Measurements from ENCODE around the gene SBF1. TPM values are rescaled to one million over a fixed set of nuclear protein-coding genes. Genes with fewer than 3 reads are reported as not detected.

Gene SBF1
- total and polyA plus RNA-seq, 2 donors (not counting 1 experiment from before 2014, with no cell fraction given), result 13.5 to 75.8 TPM

DNA sequence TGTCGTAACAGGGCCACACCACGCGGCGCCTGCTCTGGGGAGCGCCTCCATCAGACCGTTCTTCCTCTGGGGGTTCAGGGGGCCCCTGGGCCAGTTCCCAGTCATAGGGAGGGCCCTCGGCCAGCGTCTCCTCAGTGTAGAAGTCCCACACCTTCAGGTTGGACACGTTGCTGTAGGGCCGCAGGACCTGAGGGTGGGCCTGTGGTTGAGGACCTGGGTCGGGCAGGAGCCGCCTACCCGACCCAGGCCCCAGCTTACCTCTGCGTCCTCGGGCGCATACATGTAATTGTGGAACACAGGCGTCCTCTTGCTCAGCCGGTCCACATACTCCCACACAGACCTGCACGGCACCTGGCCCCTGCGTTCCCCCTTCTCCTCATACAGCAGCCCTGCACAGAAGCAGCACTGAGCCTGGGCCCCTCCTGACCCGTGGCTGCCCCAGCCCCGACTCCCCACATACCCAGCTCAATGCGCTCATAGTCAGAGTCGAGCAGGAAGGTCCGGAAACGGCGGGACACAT is 20.2 kb downstream of the SBF1 start:
- Histone ChIP-seq H3K9me3 (ENCODE audit: control insufficient read depth, insufficient read depth, low read depth, low read length) (no peaks in the 10 kb centered on the region), H2AFZ (ENCODE audit: low read length) (no peak overlapping the region), H3K9ac (ENCODE audit: insufficient read depth, low read length) (no peak overlapping the region), H3K27me3 (ENCODE audit: control insufficient read depth, insufficient read depth, low read length) (no peaks in the 10 kb centered on the region), H3K4me1 (ENCODE audit: control insufficient read depth, extremely low read depth, insufficient read depth, low read length) (no peaks in the 10 kb centered on the region), H3K4me3 (replicated peaks in 1 of 4; ENCODE audit: control extremely low read depth in 1 of 4, insufficient read depth in 1 of 4, low read depth in 3 of 4, low read length in 4 of 4) (no peak overlapping the region), H3K4me2 (ENCODE audit: extremely low read depth, insufficient read depth, low read length) (no peak overlapping the region), H3K36me3 (ENCODE audit: control insufficient read depth, insufficient read depth, low read length) (peaks cover 22% of the 10 kb centered on the region), H4K20me1 (ENCODE audit: control insufficient read depth, extremely low read depth, insufficient read depth, low read length) (no peaks in the 10 kb centered on the region), H3K27ac (ENCODE audit: insufficient read depth, low read length) (no peak overlapping the region), H3K79me2 (ENCODE audit: control insufficient read depth, insufficient read depth, low read length) (no peaks in the 10 kb centered on the region)
- TF ChIP-seq, protein P1, sequence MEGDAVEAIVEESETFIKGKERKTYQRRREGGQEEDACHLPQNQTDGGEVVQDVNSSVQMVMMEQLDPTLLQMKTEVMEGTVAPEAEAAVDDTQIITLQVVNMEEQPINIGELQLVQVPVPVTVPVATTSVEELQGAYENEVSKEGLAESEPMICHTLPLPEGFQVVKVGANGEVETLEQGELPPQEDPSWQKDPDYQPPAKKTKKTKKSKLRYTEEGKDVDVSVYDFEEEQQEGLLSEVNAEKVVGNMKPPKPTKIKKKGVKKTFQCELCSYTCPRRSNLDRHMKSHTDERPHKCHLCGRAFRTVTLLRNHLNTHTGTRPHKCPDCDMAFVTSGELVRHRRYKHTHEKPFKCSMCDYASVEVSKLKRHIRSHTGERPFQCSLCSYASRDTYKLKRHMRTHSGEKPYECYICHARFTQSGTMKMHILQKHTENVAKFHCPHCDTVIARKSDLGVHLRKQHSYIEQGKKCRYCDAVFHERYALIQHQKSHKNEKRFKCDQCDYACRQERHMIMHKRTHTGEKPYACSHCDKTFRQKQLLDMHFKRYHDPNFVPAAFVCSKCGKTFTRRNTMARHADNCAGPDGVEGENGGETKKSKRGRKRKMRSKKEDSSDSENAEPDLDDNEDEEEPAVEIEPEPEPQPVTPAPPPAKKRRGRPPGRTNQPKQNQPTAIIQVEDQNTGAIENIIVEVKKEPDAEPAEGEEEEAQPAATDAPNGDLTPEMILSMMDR (conservative IDR thresholded peaks at IDR 0.05 in 1 of 2, IDR thresholded peaks at IDR 0.05 in 1 of 2; ENCODE audit: low read depth in 1 of 2, low read length in 2 of 2), result no peak
- no peak for TF ChIP-seq EZH2 (IDR thresholded peaks at IDR 0.05; ENCODE audit: low read length, missing control alignments)
- DNase-seq (ENCODE audit: low read depth in 2 of 2), result no peak

DNA sequence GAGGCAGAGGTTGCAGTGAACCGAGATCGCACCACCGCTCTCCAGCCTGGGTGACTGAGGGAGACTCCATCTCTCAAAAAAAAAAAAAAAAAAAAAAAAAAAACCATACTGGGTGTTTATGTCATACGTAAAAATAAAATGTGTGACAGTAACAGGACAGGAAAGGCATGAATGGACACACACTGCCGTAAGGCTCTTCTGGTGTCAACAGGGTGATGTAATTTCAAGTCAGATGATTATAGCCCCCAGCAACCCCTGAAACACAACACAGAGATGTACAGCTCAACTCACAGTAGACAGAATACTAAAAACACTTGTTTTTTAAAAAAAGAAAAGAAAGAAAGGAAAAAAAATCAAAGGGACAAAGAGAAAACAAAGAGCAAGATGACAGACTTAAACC is 22.2 kb downstream of the SBF1 start:
- no peak for DNase-seq (ENCODE audit: low read depth in 2 of 2)
- Histone ChIP-seq H3K36me3 (ENCODE audit: control insufficient read depth, insufficient read depth, low read length) (peaks cover 23% of the 10 kb centered on the region), H3K27ac (ENCODE audit: insufficient read depth, low read length) (no peak overlapping the region), H4K20me1 (ENCODE audit: control insufficient read depth, extremely low read depth, insufficient read depth, low read length) (no peaks in the 10 kb centered on the region), H3K4me1 (ENCODE audit: control insufficient read depth, extremely low read depth, insufficient read depth, low read length) (no peaks in the 10 kb centered on the region), H3K4me2 (ENCODE audit: extremely low read depth, insufficient read depth, low read length) (no peak overlapping the region), H3K9me3 (ENCODE audit: control insufficient read depth, insufficient read depth, low read depth, low read length) (no peaks in the 10 kb centered on the region), H3K79me2 (ENCODE audit: control insufficient read depth, insufficient read depth, low read length) (no peaks in the 10 kb centered on the region), H2AFZ (ENCODE audit: low read length) (no peak overlapping the region), H3K27me3 (ENCODE audit: control insufficient read depth, insufficient read depth, low read length) (no peaks in the 10 kb centered on the region), H3K4me3 (replicated peaks in 1 of 4; ENCODE audit: control extremely low read depth in 1 of 4, insufficient read depth in 1 of 4, low read depth in 3 of 4, low read length in 4 of 4) (no peak overlapping the region), H3K9ac (ENCODE audit: insufficient read depth, low read length) (no peak overlapping the region)
- TF ChIP-seq, protein P1 (conservative IDR thresholded peaks at IDR 0.05 in 1 of 2, IDR thresholded peaks at IDR 0.05 in 1 of 2; ENCODE audit: low read depth in 1 of 2, low read length in 2 of 2), result no peak
- TF ChIP-seq EZH2 (IDR thresholded peaks at IDR 0.05; ENCODE audit: low read length, missing control alignments), result no peak

DNA sequence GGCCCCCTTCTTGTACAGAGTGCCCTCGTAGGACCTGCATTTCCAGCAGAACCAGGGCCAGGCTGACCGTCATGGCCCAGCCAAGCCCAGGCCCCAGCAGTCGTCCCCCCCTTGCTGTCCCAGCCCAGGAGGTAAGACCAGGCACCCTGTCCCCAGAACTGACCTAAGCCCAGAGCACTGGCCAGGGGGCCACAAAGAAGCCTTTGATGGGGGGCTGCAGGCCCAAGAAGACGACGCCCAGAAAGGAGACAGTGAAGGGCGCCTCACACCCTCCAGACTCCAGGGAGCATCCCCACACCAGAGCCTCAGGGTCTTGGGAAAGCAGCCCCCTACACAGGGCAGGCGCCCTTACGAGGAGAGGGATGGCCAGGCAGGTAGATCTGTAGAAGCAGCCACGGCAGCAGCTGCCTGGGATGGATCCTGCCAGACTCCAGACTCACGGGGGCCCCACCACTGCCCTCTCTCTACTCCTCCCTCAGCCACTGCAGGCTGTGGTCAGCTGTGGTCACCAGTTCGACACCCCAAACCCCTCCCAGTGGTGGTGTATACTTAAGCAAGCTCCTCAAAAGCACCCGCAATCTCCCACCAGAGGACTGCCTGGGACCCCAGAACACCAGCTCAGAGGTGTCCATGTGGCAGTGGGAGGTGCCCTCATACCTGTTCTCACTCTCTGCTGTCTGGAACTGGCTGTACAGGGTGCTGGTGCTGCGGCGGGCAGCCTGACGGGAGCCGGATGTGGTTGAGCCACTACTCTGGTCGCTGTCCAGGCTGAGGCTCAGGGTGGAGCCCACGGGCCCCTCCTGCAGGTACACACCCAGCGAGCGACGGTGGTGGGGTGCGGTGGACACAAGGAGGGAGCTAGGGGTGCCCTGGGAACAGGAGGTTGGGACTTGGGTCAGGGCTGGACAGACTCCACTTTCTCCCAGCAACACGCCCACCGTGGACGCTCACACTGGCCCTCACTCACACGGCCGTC is 27.0 kb downstream of the SBF1 start:
- peaks cover 24% of the 10 kb centered on the region for H3K36me3 ChIP-seq (ENCODE audit: control insufficient read depth, insufficient read depth, low read length)

More for the DNA sequence above, 27.0 kb downstream of the SBF1 start:
- Histone ChIP-seq H3K27ac (ENCODE audit: insufficient read depth, low read length) (no peak overlapping the region), H3K4me3 (replicated peaks in 1 of 4; ENCODE audit: control extremely low read depth in 1 of 4, insufficient read depth in 1 of 4, low read depth in 3 of 4, low read length in 4 of 4) (no peak overlapping the region), H3K4me1 (ENCODE audit: control insufficient read depth, extremely low read depth, insufficient read depth, low read length) (peaks cover 8% of the 10 kb centered on the region), H3K4me2 (ENCODE audit: extremely low read depth, insufficient read depth, low read length) (no peak overlapping the region), H3K79me2 (ENCODE audit: control insufficient read depth, insufficient read depth, low read length) (no peaks in the 10 kb centered on the region), H3K9ac (ENCODE audit: insufficient read depth, low read length) (no peak overlapping the region), H4K20me1 (ENCODE audit: control insufficient read depth, extremely low read depth, insufficient read depth, low read length) (no peaks in the 10 kb centered on the region), H3K9me3 (ENCODE audit: control insufficient read depth, insufficient read depth, low read depth, low read length) (no peaks in the 10 kb centered on the region), H3K27me3 (ENCODE audit: control insufficient read depth, insufficient read depth, low read length) (no peaks in the 10 kb centered on the region), H2AFZ (ENCODE audit: low read length) (no peak overlapping the region)
- DNase-seq (ENCODE audit: low read depth in 2 of 2), result no peak
- TF ChIP-seq, protein P1 (conservative IDR thresholded peaks at IDR 0.05 in 1 of 2, IDR thresholded peaks at IDR 0.05 in 1 of 2; ENCODE audit: low read depth in 1 of 2, low read length in 2 of 2), result no peak
- no peak for TF ChIP-seq EZH2 (IDR thresholded peaks at IDR 0.05; ENCODE audit: low read length, missing control alignments)
